A549 (cell line): ENCODE results near the gene ZIM2.

Experiments
- BHLHE40 ChIP-seq: IDR thresholded peaks from 2 replicates; pipeline ENCODE4 v1.6.1; 2012; ENCODE audit warnings: low read depth, low read length, inconsistent platforms
- EP300 ChIP-seq, 2 experiments: fragments of >200 bp; sonication (Bioruptor Twin); formaldehyde crosslinking; IDR thresholded peaks; 2 replicates in 1 of 2; 3 replicates in 1 of 2; pipeline ENCODE4 v1.6.1; 2016 to 2017
- FOSL2 ChIP-seq, 2 experiments: fragments of 450-650 bp in 1 of 2; fragments of >200 bp in 1 of 2; sonication (Bioruptor Twin) in 1 of 2; formaldehyde crosslinking; IDR thresholded peaks; 2 replicates each; pipeline versions ENCODE4 v1.5.0 to v1.6.1; 2016 to 2020; ENCODE audit warnings: mild to moderate bottlenecking in 1 of 2, moderate library complexity in 1 of 2
- KDM1A ChIP-seq: fragments of 200-600 bp; sonication (generic); IDR thresholded peaks from 2 replicates; pipeline ENCODE4 v1.6.1; 2016; ENCODE audit warnings: low read depth, mild to moderate bottlenecking
- KDM5A ChIP-seq: fragments of 200-600 bp; sonication (generic); IDR thresholded peaks from 2 replicates; pipeline ENCODE4 v1.6.1; 2016; ENCODE audit warnings: antibody characterized with exemption, mild to moderate bottlenecking
- MAZ ChIP-seq: fragments of 150-350 bp; IDR thresholded peaks from 2 replicates; pipeline ENCODE4 v1.6.1; 2014; ENCODE audit warnings: antibody characterized with exemption, low read depth, low read length, borderline replicate concordance
- RFX5 ChIP-seq: fragments of 450-650 bp; IDR thresholded peaks from 2 replicates; pipeline ENCODE4 v1.7.1; 2014; ENCODE audit warnings: antibody characterized with exemption, mild to moderate bottlenecking, moderate library complexity
- RNF2 ChIP-seq: fragments of 200-600 bp; sonication (generic); IDR thresholded peaks from 2 replicates; pipeline ENCODE4 v1.6.1; 2016; ENCODE audit warnings: low read depth, mild to moderate bottlenecking, antibody characterized with exemption, moderate library complexity, borderline replicate concordance
- TF ChIP-seq, protein P1 (sequence below): fragments of >200 bp; sonication (Bioruptor Twin); formaldehyde crosslinking; IDR thresholded peaks from 3 replicates; pipeline ENCODE4 v1.5.1; 2016
- TF ChIP-seq, protein P2 (sequence below): fragments of 200-600 bp; sonication (generic); IDR thresholded peaks from 2 replicates; pipeline ENCODE4 v1.6.1; 2016; ENCODE audit warnings: antibody characterized with exemption, mild to moderate bottlenecking, moderate library complexity
- TF ChIP-seq, protein P3 (sequence below): fragments of 450-650 bp; IDR thresholded peaks from 2 replicates; pipeline ENCODE4 v1.6.1; 2014; ENCODE audit warnings: antibody characterized with exemption
- TF ChIP-seq, protein P4 (sequence below): fragments of >200 bp; sonication (Bioruptor Twin); formaldehyde crosslinking; IDR thresholded peaks from 3 replicates; pipeline ENCODE4 v1.6.1; 2016

DNA sequence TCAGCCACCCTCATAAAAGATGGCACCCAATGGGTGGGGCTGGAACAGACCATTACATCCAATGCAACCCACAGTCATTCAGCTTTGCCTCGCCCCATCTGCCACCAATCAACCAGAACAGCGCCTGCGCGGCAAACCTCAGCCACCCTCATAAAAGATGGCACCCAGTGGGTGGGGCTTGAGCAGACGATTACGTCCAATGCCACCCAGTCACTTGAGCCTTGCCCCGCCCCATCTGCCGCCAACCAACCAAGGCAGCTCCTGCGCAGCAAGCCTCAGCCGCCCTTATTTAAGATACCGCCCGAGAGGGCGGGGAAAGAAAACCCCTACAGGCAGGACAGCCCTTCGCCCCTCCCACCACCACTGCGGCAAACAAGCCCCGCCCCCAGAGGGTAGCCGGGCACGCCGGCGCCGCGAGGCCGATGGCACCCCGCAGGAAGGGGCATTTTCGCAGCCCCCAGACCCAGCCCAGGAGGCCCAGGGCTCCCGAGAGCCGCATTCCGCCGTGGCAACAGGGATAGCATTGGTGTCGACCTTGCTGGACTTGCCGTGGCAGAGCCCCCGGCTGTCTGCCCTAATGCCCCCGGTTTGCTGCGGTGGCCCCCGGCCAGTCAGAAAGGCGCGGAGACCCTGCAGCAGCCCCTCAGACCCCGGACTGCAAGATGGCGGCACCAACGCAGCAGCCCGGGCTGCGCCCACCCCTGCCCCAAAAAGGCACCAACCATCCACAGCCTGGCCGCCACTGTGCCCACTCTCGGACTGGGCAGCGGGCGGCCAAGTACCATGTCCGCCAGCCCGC lies 675 bp downstream of the ZIM2 start:
- no peak for TF ChIP-seq MAZ
- TF ChIP-seq, protein P1, sequence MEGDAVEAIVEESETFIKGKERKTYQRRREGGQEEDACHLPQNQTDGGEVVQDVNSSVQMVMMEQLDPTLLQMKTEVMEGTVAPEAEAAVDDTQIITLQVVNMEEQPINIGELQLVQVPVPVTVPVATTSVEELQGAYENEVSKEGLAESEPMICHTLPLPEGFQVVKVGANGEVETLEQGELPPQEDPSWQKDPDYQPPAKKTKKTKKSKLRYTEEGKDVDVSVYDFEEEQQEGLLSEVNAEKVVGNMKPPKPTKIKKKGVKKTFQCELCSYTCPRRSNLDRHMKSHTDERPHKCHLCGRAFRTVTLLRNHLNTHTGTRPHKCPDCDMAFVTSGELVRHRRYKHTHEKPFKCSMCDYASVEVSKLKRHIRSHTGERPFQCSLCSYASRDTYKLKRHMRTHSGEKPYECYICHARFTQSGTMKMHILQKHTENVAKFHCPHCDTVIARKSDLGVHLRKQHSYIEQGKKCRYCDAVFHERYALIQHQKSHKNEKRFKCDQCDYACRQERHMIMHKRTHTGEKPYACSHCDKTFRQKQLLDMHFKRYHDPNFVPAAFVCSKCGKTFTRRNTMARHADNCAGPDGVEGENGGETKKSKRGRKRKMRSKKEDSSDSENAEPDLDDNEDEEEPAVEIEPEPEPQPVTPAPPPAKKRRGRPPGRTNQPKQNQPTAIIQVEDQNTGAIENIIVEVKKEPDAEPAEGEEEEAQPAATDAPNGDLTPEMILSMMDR, result no peak
- no peak for TF ChIP-seq RNF2
- TF ChIP-seq, protein P2, sequence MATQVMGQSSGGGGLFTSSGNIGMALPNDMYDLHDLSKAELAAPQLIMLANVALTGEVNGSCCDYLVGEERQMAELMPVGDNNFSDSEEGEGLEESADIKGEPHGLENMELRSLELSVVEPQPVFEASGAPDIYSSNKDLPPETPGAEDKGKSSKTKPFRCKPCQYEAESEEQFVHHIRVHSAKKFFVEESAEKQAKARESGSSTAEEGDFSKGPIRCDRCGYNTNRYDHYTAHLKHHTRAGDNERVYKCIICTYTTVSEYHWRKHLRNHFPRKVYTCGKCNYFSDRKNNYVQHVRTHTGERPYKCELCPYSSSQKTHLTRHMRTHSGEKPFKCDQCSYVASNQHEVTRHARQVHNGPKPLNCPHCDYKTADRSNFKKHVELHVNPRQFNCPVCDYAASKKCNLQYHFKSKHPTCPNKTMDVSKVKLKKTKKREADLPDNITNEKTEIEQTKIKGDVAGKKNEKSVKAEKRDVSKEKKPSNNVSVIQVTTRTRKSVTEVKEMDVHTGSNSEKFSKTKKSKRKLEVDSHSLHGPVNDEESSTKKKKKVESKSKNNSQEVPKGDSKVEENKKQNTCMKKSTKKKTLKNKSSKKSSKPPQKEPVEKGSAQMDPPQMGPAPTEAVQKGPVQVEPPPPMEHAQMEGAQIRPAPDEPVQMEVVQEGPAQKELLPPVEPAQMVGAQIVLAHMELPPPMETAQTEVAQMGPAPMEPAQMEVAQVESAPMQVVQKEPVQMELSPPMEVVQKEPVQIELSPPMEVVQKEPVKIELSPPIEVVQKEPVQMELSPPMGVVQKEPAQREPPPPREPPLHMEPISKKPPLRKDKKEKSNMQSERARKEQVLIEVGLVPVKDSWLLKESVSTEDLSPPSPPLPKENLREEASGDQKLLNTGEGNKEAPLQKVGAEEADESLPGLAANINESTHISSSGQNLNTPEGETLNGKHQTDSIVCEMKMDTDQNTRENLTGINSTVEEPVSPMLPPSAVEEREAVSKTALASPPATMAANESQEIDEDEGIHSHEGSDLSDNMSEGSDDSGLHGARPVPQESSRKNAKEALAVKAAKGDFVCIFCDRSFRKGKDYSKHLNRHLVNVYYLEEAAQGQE, result no peak
- TF ChIP-seq KDM5A, result no peak
- TF ChIP-seq EP300 (IDR thresholded peaks at IDR 0.05), result no peak
- TF ChIP-seq KDM1A, result no peak
- TF ChIP-seq, protein P3, sequence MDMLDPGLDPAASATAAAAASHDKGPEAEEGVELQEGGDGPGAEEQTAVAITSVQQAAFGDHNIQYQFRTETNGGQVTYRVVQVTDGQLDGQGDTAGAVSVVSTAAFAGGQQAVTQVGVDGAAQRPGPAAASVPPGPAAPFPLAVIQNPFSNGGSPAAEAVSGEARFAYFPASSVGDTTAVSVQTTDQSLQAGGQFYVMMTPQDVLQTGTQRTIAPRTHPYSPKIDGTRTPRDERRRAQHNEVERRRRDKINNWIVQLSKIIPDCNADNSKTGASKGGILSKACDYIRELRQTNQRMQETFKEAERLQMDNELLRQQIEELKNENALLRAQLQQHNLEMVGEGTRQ, result no peak
- TF ChIP-seq, protein P4, sequence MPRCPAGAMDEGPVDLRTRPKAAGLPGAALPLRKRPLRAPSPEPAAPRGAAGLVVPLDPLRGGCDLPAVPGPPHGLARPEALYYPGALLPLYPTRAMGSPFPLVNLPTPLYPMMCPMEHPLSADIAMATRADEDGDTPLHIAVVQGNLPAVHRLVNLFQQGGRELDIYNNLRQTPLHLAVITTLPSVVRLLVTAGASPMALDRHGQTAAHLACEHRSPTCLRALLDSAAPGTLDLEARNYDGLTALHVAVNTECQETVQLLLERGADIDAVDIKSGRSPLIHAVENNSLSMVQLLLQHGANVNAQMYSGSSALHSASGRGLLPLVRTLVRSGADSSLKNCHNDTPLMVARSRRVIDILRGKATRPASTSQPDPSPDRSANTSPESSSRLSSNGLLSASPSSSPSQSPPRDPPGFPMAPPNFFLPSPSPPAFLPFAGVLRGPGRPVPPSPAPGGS, result no peak
- TF ChIP-seq BHLHE40, result no peak
- no peak for TF ChIP-seq RFX5
- TF ChIP-seq FOSL2 (IDR thresholded peaks at IDR 0.05), result no peak
- no peak for TF ChIP-seq FOSL2 (CRISPR knock-in tag; IDR thresholded peaks at IDR 0.05)
